H54 (cell line): ENCODE results near the gene UPF1.
"Not testable (repeated sequence)": the region's sequence is repeated elsewhere in the genome, so short reads cannot be mapped to it uniquely, and the experiment has no call there.

ENCODE experiments used
- DNase-seq: peaks from one replicate; pipeline ENCODE4 v3.0.0; 2011; ENCODE audit warnings: low spot score, mixed read lengths; ENCODE audit not compliant: insufficient read length
- FAIRE-seq: peaks from 3 replicates; lab custom pipeline; 2011; peaks lifted over from hg19 to GRCh38; lab: Jason Lieb, UNC
- POLR2A ChIP-seq: IDR thresholded peaks from 2 replicates; pipeline ENCODE4 v1.6.1; 2011; ENCODE audit warnings: low read depth, mild to moderate bottlenecking, low read length

UPF1 gene

DNA sequence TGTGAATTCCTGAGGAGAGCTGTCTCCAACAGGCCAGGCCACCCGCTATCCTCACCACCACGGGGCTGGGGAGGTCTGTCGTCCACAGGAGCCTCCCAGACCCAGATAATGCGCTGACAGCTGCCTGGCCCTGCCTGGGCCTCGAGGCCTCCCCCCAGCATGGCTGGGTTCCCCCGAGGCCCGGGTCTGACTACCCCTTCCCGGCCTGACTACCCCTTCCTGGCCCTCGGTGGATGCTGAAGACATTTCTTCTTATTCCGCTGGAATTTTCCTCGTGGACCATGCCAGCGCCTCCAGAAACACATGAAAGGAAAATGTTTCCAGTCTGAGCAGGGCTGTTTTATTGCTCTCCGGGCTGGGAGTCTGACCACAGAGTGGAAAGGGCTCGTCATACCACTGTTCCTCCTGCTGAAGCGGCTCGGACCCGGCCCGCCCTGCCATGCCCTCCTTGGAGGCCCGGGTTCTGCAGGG, 23.9 kb upstream of the UPF1 start:
- TF ChIP-seq POLR2A, result no peak
- no peak for DNase-seq
- FAIRE-seq, result no peak

DNA sequence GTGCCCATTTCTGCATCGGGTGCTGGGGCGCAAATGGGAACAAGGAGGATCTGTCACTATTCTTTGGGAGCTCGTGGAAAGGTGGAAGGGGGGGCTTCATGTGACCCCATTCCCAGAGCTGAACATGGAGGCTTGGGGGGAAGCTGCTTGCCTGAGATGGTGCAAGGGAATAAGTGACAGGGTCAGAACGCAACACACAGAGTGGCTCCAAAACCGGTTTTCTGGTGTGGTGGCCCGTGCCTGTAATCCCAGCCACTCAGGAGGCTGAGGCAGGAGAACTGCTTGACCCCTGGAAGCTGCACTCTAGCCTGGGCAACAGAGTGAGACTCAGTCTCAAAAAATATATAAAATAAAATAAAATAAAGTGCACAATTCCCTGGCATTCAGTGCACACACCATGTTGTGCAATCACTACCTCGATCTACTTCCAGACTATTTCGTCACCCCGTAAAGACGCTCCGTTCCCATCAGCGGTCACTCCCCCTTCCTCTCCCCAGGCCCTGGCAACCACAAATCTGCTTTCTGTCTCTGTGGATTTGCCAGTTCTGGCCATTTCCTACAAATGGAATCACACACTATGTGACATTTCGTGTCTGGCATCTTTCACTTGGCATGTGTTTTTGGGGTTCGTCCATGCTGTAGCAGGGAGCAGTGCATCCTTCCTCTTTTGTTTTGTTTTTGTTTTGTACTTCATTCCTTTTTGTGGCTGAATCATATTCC, 22.4 kb upstream of the UPF1 start:
- TF ChIP-seq POLR2A, result no peak
- DNase-seq (no peak), FAIRE-seq (no peak)

DNA sequence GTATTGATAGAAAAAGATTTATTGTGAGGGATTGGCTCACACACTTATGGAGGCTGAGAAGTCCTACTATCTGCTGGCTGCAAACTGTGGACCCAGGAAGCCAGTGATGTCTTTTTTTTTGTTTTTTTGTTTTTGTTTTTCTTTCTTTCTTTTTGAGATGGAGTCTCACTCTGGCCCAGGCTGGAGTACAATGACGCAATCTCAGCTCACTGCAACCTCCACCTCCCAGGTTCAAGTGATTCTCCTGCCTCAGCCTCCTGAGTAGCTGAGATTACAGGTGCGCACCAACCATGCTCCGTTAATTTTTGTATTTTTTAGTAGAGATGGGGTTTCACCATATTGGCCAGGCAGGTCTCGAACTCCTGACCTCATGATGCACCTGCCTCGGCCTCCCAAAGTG, 20.1 kb upstream of the UPF1 start:
- FAIRE-seq, DNase-seq: not testable (repeated sequence)

DNA sequence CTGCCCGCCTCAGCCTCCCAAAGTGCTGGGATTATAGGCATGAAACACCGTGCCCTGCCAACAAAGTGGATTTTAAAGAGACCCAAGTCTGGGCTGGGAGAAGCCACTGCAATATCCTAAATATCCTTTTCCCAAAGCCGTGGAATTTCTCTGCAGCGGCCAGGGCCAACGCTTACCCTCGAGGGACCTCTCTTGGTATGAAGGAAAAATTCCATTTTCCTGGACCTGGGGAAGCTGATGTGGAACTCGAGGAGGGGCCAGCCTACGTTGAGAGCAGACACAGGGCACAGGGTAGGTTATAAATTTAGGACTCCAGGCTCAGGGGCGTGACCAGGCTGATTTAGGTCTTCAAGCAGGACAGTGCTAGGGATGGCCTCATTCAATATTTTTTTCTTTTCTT, 17.7 kb upstream of the UPF1 start:
- no peak for TF ChIP-seq POLR2A
- DNase-seq, result no peak
- FAIRE-seq, result no peak

DNA sequence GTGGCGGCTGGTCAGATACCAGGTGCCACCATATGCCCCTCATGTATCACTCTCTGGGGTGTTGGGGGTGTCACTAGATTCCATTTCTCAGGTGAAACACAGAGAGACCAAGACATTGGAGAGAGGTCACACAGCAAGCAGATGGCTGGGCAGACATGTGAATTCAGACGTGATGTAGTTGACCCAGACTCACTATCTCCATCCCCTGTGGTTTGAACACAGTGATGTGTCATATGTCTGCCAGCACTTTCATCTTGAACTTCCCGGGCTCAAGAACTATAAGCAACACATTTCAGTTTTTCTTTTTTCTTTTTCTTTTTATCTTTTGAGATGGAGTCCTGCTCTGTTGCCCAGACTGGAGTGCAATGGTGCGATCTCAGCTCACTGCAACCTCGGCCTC, 16.1 kb upstream of the UPF1 start:
- DNase-seq, result no peak
- FAIRE-seq, result no peak
- no peak for TF ChIP-seq POLR2A

DNA sequence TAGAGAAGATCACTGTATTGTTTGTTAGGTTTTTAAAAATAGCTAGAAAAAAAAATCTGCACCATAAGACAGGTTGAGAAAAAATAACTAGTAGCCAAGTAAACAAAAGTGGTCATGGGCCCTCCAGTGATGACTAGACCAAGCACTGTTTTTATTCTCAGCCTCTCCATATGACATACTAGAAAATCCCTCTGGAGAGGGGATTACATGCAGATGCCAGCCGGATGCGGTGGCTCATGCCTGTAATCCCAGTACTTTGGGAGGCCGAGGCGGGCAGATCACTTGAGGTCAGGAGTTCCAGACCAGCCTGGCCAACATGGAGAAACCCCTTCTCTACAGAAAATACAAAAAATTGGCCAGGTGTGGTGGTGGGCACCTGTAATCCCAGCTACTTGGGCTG, 15.1 kb upstream of the UPF1 start:
- not testable (repeated sequence) for DNase-seq, FAIRE-seq

DNA sequence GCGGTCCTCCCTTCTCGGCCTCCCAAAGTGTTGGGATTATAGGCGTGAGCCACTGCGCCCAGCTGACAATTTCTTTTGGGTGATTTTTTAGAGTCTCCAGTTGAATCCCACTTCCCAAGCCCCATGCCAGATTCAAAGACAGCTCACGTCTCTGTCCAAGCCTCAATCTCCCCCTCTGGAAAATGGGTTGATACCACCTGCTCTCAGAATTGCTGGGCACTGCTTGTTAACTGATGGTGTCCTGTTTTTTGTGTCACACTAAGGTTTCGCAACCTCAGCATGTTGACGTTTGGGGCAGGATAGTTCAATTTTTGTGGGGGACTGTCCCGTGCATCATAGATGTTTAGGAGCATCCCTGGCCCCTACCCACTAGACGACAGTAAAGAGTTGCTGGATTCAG, 14.2 kb upstream of the UPF1 start:
- TF ChIP-seq POLR2A, result no peak
- FAIRE-seq, result no peak
- DNase-seq, result no peak

DNA sequence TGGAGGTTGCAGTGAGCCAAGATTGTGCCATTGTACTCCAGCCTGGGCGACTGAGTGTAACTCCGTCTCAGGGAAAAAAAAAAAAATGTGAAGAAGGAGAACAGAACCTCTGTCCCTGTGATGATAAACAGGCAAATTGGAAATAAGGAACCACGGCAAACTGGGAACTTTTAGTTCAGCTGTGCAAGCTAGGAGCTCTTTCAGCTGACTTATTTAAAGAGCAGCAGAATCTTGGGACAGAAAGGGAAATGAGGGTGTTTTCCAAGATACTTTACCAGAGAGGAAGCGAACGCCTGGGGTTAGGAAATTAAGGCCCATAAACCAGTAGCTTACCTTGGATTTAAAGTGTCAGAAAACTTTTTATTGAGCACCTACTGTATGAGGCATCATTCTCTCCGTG, 3.0 kb upstream of the UPF1 start:
- no peak for FAIRE-seq

DNA sequence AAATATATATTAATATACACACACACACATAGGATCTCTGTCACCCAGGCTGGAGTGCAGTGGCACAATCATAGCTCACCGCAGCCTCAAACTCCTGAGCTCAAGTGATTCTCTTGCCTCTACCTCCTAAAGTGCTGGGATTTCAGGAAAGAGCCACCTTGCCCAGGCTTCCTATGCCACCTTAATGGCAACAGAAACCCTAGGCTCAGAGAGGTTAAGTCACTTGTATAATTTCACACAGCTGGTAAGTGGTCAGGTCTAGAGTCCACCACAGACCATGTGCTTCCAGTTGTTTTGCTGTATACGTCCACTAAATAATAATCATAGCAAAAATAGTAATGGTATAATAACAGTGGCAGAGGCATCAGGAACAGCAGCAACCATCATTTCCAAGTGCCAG, 1.3 kb upstream of the UPF1 start:
- FAIRE-seq, result no peak
- DNase-seq, result no peak
- TF ChIP-seq POLR2A, result no peak

More for the DNA sequence above, 3.0 kb upstream of the UPF1 start:
- TF ChIP-seq POLR2A, result no peak
- DNase-seq, result no peak

DNA sequence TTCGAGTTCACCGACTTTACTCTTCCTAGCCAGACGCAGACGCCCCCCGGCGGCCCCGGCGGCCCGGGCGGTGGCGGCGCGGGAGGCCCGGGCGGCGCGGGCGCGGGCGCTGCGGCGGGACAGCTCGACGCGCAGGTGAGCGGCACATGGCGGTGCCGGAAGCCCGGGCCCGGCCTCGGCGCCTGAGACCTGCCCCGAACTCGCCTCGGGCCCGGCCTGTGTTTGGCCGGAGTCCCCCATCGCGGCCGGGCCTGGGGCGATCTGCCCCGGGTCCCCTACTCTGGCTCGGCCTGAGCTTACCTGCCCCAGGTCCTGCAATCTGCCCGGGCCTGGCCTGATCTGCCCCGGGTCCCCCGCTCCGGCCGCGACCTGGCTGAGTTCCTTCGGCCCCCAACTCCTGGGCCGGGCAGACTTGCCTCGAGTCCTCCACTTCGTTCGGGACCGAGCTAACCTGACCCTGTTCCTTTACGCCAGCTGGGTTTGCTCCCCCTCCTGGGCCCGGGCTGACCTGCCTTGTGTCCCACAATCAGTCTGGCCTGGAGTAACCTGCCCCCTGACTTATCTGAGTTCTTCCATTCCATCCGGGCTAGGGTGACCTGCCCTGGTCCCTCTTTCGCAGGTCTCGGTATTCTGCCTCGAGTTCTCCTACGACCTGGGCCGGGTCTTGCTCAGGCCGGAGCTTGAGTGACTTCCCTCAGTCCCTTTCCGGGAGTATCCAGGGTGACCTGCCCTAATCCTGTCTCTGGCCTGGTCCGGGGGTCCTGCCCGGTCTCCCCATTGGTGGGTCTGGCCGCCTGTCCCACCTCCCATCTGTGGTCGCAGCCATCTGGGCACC, 764 bp downstream of the UPF1 start:
- no peak for DNase-seq
- no peak for TF ChIP-seq POLR2A
- FAIRE-seq, result no peak

DNA sequence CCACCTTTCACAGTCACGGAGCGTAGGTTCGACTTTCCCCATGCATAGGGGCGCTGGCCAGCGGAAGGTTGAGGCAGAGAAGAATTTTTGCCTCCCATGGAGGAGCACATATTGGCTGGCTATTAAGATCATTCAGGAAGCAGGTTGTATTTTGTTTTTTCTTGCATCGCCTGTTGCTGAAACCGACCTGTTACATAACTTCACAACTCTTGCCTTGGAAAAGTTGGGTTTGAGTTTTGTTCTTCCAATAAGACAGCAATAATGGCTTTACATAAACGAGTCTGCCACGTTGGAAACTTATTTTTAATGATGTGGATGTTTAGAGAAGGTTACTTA, 1.4 kb downstream of the UPF1 start:
- DNase-seq, result no peak
- no peak for FAIRE-seq
- no peak for TF ChIP-seq POLR2A

DNA sequence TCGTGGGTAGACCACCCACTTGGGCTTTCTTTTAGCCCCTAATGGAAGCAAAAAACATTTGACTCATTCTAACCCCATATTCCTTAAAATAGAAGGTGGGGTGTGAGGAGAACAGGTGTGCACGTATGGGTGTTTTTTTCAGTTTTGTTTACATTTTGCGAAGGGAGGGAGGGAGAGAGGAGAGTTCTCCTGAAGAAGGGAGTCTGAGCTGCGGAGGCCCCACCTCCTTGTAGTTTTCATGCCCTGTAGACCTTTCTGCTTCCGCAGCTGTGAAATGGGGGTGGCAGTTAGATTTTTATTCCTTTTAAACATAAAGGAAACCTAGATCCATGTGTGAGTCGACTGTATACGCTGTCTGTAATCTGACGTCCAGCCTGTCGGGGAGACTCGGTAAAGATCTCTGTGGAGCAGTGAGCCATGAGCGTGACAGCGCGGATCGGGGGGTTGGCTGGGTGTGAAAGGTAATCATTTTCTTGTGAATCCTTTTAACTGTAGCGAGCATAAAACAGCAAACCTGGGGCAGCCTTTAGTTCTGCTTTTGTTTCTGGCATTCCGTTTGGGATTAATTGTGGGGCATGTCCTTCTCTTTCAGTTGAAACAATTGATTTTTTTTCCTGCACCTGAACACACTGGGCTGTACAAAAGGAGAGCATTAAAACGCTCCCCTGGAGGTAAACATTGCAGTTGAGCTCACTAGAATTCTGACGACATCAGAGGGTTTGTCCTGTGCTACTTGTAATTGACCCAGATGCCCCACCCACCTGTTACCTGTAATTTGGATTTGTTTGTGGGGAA, 2.3 kb downstream of the UPF1 start:
- no peak for TF ChIP-seq POLR2A
- FAIRE-seq (no peak), DNase-seq (no peak)

DNA sequence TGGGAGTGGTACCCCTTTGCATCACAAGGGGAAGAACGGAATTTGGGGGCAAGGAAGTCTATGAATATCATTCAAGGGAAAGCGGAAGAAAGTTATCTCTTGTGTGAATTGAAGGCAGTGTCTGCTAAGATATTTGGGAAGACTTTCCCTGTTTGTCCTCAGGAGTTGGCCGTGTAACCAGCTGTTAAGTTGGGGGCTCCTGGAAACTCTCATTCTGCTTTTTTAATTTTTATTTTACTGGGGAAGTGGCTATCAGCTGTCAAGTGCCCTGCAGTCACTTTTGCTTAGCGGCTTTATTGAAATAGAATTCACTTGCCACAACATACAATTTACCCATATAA, 2.9 kb downstream of the UPF1 start:
- no peak for TF ChIP-seq POLR2A
- DNase-seq (no peak), FAIRE-seq (no peak)
